22Rv1 (cell line): ENCODE data around the gene PRH2.

Experiments
- H3K27ac ChIP-seq: fragments of 450-650 bp; 2 replicates; pipeline ENCODE4 v1.5.1; 2017
- CTCF ChIP-seq: fragments of 450-650 bp; IDR thresholded peaks from 2 replicates; pipeline ENCODE4 v1.5.1; 2017; ENCODE audit warnings: mild to moderate bottlenecking
- ZFX ChIP-seq: fragments of 450-650 bp; IDR thresholded peaks from 2 replicates; pipeline ENCODE4 v1.6.1; 2017; ENCODE audit warnings: antibody characterized with exemption, borderline replicate concordance

The PRH2 gene

DNA sequence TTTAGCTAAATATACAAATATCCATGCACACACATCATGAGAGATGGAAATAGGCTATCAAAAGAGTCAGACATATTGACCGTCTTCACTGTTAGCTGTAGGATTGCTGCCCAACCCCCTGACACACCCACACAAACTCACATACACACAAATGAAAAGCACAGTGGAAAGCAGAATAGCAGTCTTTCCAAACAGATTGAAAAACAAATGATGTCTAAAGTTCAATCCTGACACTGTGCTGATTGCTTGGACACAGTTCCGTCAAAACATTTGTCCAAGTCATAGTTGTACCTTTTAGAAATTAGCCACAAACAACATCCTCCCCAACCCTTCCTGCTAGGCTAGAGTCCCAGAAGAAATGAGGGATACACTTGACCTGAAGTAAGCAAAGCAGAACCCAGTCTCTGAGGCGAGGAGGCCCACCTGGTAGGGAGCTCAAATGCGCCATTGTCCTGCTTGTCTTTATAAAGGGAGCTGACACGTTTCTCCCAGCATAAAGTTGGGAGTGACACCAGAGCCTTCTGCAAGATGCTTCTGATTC lies at the start of gene PRH2:
TSS of gene PRH2 (plus strand) at position 491 of the 541 bp plus-strand sequence. CDS start at position 529, 38 bp downstream.
- no peak within 1 kb of the TSS for H3K27ac ChIP-seq
- TF ChIP-seq ZFX (no peak), CTCF (no peak)

DNA sequence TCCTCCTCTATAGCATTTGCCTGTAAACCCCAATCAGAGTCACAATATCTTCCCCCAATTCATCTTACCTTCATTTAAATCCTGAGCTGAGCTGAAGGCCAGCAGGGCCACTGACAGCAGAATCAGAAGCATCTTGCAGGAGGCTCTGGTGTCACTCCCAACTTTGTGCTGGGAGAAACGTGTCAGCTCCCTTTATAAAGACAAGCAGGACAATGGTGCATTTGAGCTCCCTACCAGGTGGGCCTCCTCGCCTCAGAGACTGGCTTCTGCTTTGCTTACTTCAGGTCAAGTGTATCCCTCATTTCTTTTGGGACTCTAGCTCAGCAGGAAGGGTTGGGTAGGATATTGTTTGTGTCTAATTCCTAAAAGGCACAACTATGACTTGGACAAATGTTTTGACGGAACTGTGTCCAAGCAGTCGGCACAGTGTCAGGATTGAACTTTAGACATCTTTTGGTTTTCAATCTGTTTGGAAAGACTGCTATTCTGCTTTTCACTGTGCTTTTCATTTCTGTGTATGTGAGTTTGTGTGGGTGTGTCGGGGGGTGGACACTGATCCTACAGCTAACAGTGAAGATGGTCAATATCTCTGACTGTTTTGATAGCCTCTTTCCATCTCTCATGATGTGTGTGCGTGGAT lies 44.8 kb upstream of the PRH2 start, which contains the start of gene PRH1:
TSS of gene PRH1 (minus strand) at position 170 of the 640 bp plus-strand sequence. CDS start at position 132, 38 bp downstream.
- TF ChIP-seq CTCF (no peak), ZFX (no peak)
- H3K27ac ChIP-seq = no peak within 1 kb of the TSS

GRCh38 chr12:10889226-10889625 lies 39.8 kb upstream of the PRH2 start:
- TF ChIP-seq CTCF (no peak), ZFX (no peak)

GRCh38 chr12:10891937-10892336 lies 37.1 kb upstream of the PRH2 start:
- no peak overlapping the region; the same call in 1 of the 2 replicates for H3K27ac ChIP-seq
- TF ChIP-seq ZFX (no peak), CTCF (no peak)

More at GRCh38 chr12:10889226-10889625, 39.8 kb upstream of the PRH2 start:
- no peak overlapping the region for H3K27ac ChIP-seq

DNA sequence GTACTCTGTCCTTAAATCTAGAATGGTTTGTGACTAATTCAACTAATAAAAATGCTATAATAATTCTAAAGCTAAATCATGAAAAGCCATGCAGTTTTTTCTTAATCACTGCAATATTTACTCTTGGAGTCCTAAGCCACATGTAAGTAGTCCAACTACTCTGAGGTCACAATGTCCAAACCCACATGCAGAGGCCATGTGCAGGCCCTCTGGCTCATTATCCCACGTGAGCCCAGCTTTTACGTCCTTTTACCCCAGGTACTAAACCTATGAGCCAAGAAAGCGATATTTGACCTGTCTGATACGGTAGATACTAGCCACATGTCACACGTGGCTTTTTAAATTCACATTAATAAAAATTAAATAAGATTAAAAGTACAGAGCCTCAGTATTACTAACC lies 32.2 kb upstream of the PRH2 start:
- no peak overlapping the region for H3K27ac ChIP-seq
- TF ChIP-seq CTCF (no peak), ZFX (no peak)

DNA sequence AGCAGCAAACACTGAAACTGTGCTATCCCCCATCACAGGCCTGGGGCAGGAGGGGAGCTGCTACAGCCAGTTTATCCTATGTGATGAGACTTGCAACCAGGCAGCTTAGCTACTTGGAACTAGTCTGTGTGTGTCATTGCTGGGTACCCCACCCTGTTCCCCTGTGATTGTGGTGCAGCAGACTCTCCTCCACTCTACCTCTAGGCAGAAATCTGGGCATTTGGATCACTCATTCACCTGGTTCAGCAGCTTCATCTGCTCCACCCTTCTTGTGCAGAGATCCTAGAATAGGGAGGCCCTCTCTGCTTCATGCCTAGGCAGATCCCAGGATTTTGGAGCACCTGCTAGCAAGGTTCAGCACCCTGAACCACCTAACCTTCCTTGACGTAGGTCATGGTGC lies 28.5 kb upstream of the PRH2 start:
- no peak overlapping the region for H3K27ac ChIP-seq
- TF ChIP-seq ZFX = no peak
- no peak for TF ChIP-seq CTCF

DNA sequence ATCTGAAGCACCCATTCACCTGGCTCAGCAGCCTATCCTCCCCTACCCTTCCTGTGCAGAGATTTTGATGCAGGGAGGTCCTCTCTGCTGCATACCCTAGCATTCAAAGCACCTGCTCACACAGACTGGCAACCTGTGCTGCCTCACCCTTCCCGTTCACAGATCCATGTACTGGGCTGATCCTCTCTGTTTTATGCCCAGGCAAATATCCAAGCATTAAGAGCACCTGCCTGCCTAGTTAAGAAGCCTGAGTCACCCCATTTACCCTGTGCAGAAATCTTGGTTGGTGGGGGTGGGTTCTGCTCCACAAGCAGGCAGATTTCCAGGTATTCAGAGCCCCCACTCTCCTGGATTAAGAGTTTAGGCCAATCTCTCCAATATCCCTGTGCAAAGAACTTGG lies 28.1 kb upstream of the PRH2 start:
- no peak for TF ChIP-seq CTCF
- TF ChIP-seq ZFX = no peak
- H3K27ac ChIP-seq = no peak overlapping the region
